Gastrocnemius medialis (tissue), 4 donors: ENCODE measurements around the gene SFPQ.

ENCODE experiments used
- CTCF ChIP-seq, 5 experiments: fragments of 450-650 bp in 3 of 5; fragments of 200-600 bp in 2 of 5; sonication (generic) in 2 of 5; IDR thresholded peaks in 4 of 5; conservative IDR thresholded peaks in 1 of 5; 1 replicate in 4 of 5; 2 replicates in 1 of 5; pipeline ENCODE4 v1.5.1; 2016 to 2019; ENCODE audit warnings: antibody characterized with exemption in 5 of 5, mild to moderate bottlenecking in 3 of 5, moderate library complexity in 3 of 5
- POLR2A ChIP-seq, 2 donors: fragments of 450-650 bp; IDR thresholded peaks; one replicate each; pipeline ENCODE4 v1.6.1; 2017; ENCODE audit warnings: antibody characterized with exemption in 2 of 2, mild to moderate bottlenecking in 2 of 2, moderate library complexity in 2 of 2

- TF ChIP-seq CTCF (IDR thresholded peaks at IDR 0.05 in 4 of 5, conservative IDR thresholded peaks at IDR 0.05 in 1 of 5) (no peak), POLR2A (IDR thresholded peaks at IDR 0.05) (no peak)
These were observed 8.3 kb downstream of the SFPQ start for GRCh38 chr1:35184495-35185199.
